Epidermal melanocyte (primary cell): ENCODE data around the gene DLGAP1.
A peak's percentile ranks its signal among the peaks of the same experiment; 100 is the strongest.
"Not testable (repeated sequence)": the region's sequence is repeated elsewhere in the genome, so short reads cannot be mapped to it uniquely, and the experiment has no call there.

Experiments used
- DNase-seq: peaks from one replicate; pipeline ENCODE4 v3.0.0; 2011; ENCODE audit warnings: low spot score; ENCODE audit not compliant: insufficient read length

Gene DLGAP1

DNA sequence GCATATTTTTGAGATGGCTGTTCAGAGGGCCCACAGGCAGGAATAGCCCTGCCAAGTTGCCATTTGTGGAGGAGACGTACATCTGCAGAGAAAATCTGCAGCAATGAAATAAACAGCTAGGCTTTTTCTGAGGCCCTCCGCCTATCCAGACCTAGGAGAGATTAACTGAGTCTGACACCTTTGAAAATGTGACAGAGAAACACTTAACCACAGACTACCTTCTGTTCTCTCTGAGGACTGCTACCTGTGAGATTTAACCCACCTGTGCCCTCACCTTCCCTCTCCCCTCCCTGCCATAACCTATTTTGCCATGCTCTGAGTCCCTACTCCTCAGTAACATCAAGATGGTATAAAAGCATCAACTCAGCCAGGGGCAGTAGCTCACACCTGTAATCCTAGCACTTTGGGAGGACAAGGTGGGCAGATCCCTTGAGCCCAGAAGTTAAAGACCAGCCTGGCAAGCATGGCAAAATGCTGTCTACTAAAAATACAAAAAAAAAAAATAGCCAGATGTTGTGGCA lies 844.9 kb downstream of the DLGAP1 start:
- no peak for DNase-seq

DNA sequence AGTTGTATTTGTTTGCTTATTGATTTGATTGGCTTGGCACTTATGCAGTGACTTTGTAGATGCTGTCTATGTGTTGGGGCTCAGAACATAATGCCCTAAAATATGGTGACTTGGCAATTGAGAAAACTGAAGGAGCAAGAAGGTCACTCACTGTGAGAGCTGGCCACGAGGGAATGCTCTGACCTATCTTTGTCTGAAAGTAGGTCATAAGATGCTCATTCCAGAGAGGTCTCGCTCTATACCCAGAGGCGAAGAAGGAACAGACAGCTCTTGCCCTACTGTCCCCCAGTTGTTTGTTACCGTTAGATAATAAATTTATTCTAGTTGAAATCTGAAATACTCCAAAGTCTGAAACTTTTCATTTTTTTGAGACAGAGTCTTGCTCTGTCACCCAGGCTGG lies 846.6 kb downstream of the DLGAP1 start:
- no peak for DNase-seq

DNA sequence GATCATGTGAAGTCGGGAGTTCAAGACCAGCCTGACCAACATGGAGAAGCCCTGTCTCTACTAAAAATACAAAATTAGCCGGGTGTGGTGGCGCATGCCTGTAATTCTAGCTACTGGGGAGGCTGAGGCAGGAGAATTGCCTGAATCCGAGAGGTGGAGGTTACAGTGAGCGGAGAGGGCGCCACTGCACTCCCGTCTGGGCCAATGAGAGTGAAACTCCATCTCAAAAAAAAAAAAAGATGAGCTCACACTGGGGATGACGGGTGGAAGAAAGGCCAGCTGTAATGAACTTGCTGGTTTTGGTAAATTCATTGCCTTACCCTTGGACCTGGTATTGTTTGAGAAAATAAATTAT lies 847.0 kb downstream of the DLGAP1 start:
- DNase-seq, result not testable (repeated sequence)

DNA sequence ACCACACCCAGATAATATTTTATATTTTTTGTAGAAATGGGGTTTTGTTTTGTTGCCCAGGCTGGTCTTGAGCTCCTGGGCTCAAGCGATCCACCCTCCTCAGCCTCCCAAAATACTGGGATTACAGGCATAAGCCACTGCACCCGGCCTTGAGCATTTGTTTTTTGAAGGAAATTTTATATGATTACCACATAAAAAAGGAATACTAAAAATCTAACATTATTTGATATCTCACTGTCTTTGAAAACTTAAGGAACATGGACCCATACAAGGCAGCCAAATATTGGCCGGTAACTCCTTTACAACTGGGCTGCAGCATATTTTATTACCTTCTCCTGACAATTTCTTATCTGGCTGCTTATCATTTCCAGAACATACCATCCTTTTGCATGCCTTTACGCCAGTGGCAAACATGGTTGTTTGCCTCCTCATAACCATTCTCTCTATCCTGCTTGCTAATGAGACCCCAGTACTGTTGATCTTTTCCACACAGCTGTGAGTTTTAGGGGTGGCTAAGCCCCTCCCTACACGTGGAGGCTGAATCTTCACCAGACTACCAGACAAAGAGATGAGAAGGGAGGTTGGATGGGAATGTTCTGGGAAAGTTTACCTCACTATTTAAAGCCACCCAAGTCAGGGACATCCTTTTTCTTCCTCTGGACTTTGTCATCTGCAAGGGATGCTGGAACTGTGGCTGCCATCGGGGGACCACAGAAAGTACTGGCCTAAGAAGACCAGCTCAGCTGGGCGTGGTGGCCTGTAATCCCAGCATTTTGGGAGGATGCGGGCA lies 847.6 kb downstream of the DLGAP1 start:
- DNase-seq, result no peak

DNA sequence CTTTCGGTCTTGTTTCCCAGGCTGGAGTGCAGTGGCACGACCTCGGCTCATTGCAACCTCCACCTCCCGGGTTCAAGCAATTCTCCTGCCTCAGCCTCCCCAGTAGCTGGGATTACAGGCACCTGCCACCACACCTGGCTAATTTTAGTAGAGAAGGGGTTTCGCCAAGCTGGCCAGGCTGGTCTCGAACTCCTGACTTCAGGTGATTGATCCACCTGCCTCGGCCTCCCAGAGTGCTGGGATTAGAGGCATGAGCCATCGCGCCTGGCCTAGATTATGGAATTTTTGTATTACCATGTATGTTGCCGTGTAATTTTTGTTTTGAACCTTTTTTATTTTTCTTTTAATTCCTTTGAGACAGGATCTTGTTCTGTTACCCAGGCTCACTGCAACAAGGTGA lies 848.2 kb downstream of the DLGAP1 start:
- not testable (repeated sequence) for DNase-seq

DNA sequence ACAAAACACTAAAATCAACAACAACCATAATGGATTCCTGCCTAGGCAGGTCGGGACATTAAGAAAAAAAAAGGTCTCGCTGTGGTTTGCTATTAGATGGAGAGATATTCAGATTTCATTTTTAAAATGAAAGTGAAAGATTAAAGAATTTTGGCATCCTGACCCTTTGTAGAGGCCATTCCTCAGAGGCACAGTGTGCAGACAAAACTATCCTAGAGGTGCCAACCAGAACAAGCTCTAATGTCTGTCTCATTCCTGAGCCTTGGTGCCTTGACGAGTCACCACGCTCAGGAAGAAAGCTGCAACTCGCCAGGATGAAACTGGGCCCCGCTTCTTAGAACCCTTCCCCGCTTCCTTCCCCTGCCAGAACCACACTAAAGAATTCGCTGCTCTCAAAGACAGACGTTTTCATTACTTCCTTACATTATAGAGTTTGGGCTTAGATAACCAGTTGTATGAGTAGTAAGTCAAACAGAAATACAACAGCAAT lies 849.1 kb downstream of the DLGAP1 start:
- DNase-seq, result no peak

DNA sequence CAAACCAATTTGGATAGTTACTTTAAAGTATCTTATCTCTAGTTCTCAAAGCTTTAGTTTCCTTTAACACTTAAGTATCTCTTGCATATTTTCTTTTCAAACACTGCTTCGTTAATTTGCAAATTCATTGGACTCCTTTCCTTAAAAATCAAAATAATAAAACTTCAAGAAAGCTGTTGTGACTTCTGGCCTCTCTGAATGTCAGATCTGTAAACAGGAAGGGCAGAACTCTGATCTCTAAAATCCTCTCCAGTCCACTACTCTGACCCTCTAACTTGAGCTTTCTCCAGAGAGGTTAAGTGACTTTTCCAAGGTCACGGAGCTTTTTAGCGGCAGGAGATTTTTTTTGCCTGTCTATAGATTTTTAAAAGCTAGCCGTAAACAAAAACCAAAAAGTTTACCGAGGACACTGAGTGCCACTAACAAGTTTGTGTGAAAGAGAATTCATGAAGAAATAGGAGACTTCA lies 849.6 kb downstream of the DLGAP1 start:
- no peak for DNase-seq

DNA sequence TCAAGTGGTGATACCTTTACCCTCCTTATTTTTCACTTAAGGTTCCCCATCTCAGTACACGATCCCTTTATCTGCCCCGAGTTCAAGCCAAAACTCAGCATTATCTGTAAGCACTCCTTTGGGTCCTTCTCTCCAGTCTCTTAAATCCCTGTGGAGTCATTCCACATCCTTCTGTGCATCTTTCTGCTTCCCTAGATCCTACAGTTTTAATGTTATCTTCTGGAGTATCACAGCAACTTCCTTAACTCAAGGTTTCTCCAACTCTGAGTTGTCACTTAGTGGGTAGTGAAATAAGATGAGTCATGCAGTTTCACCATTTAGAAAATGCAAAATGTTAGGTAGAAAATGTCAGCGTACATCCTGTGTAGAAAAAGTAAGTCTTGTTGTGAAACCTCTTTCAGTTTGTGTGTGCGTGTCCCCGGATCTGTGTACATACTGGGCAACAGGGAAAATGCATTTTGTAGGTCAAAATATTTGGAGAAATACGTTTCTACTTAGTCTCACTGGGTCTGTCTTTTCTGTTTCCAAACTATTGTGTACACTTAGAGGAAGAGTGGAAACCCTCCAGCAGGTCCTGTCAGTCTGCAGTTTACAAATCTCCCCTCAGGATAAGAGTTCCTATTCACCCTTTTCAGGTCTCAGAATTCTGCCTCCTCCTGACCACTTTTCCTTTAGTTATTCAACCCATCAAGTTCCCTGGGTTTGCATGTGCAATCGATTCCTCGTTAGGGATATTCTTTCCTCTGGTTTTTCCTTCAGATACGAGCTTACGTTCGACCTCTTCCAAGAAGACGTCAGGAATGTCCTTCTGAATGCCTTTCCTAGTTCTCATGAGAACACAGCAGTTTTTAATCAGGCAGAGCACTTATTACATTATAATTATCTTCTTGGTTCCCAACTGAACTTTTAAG lies 850.4 kb downstream of the DLGAP1 start:
- DNase-seq, result peak; percentile 43

DNA sequence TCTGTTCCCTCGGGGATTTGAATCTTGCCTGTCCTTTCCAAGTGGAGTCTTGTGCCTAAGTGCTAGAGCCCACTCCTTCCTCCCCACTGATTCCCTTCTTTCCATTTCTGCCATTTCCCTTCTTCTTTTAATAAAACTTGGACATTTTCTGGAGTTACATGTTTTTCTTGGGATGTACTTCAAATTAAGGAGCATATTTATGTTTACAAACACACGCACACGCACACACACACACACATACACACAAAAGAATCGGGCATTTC lies 850.9 kb downstream of the DLGAP1 start:
- no peak for DNase-seq

DNA sequence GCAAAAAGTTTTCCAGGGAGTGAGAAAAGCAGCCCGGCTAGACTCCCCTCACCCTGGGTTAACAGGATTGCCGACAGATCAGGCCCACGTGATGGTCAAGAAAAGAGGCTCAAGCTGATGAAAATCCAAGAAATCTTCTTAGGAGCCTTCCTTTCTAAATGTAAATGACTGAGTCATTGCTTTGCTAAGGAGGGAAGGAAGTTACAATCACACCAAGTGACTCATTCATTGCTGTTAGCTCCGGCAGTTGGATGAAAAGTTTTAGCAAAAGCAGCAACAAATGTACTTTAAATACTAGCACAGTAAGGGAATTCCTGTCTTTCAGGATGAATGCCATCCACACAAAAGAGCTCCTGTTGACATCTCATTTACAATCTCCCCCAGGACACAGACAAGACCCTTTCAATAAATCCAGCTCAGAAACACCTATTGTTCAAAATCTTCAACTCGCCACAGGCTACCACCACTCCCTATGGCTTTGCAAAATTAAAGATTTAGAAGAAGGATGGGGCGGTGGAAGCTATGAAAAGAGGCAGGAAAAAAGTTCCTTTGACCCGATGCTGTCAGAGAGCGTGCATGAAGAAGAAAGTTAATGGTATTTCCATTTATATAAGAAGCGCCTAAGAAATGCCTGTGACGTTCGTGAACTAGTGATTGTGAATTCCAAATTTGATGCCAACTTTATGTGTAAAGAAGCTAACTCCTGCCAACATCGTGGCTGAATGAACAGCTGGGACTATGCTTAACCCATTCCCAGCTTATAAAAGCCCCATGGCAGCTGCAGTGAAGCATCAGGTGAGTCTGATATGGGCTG lies 851.5 kb downstream of the DLGAP1 start:
- DNase-seq, result peak; percentile 48

DNA sequence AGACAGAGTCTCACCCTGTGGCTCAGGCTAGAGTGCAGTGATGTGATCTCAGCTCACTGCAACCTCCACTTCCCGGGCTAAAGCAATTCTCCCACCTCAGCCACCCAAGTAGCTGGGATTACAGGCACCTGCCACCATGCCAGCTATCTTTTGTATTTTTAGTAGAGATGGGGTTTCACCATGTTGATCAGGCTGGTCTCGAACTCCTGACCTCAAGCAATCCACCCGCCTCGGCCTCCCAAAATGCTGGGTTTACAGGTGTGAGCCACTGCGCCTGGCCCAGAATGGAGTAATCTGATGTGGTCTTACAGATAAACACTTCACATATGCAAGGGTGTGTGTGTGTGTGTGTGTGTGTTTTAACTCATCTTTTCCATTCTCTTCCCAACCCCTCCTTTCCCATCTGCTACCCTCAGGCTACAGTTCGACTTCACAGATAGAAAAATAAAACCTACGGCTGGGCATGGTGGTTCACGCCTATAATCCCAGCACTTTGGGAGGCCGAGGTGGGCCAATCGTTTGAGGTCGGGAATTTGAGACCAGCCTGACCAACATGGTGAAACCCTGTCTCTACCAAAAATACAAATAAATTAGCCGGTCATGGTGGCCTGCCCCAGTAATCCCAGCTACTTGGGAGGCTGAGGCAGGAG lies 853.9 kb downstream of the DLGAP1 start:
- DNase-seq, result not testable (repeated sequence)

DNA sequence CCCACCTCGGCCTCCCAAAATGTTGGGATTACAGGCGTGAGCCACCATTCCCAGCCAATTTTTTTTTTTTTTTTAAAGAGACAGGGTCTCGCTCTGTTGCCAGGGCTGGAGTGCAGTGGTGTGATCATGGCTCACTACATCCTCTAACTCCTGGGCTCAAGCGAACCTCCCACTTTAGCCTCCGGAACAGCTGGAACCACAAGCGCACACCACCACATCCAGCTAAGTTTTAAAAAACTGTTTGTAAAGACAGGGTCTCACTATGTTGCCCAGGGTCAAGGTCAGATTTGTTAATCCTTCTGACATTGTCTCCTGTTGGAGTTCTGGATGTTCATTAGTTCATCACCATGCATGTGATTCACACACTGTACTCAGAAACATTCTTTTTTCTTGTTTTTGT lies 855.2 kb downstream of the DLGAP1 start:
- no peak for DNase-seq

DNA sequence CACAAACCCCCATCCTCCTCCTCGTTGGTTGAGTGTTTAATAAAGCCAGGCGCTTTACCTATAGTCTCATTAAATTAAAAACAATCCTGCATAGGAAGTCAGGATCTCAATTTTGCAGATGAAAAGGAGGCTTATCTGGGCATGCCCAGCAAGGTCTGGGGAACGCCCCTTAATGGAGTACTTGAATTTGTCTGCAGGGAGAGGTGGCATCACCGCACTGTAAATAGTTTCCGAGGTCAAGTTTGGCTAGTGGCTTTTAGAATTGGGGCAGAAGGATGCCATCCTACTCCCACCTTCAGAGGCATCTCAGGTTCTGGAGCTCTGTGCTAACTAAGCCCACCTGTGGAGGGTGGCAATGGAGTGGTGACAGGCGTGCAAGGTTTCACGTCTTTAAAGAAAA lies 855.9 kb downstream of the DLGAP1 start:
- no peak for DNase-seq

DNA sequence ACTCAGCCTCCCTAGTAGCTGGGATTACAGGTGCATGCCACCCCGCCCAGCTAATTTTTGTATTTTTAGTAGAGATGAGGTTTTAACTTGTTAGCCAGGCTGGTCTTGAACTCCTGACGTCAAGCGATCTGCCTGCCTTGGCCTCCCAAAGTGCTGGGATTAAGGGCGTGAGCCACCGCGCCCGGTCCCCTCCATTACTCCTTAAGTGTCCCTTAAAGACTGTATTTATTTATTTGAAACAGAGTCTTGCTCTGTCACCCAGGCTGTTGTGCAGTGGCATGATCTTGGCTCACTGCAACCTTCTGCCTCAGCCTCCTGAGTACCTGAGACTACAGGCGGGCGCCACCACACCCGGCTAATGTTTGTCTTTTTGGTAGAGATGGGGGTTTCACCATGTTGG lies 856.5 kb downstream of the DLGAP1 start:
- no peak for DNase-seq

DNA sequence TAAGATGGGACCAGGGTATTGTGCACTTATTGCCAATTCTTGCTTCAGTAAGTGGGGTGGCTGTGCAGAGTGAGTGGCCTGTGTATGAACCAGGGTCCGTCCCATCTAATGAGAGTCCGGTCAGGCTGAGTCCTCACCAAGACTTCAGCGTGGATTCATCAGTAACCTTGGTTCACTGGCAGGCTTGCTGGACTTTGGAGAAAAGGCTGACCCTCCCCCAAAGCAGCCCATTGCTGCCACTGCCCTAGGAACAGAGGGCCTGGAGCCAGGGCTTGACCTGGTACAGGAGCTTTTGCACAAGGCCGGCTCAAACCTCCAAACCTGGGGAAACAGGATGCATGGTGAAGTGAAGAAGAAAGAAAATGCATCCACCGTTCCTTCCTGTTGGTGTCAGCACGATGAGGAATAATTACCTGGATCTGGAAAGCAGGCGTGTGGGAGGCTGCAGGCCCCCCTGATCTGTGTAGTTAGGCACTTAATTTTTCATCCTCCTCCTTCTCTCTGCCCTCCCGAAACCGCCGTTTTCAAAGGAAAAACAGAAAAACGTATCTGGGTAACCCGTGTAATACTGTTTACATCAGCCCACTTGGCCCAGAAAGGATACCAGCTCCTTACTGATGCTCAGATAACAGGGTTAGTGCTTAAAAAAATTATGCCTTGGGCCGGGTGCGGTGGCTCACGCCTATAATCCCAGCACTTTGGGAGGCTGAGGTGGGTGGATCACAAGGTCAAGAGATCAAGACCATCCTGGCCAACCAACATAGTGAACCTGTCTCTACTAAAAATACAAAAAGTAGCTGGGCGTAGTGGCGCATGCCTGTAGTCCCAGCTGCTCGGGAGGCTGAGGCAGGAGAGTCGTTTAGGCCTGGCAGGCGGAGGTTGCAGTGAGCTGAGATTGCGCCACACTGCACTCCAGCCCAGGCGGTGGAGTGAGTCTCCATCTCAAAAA lies 857.4 kb downstream of the DLGAP1 start:
- no peak for DNase-seq

DNA sequence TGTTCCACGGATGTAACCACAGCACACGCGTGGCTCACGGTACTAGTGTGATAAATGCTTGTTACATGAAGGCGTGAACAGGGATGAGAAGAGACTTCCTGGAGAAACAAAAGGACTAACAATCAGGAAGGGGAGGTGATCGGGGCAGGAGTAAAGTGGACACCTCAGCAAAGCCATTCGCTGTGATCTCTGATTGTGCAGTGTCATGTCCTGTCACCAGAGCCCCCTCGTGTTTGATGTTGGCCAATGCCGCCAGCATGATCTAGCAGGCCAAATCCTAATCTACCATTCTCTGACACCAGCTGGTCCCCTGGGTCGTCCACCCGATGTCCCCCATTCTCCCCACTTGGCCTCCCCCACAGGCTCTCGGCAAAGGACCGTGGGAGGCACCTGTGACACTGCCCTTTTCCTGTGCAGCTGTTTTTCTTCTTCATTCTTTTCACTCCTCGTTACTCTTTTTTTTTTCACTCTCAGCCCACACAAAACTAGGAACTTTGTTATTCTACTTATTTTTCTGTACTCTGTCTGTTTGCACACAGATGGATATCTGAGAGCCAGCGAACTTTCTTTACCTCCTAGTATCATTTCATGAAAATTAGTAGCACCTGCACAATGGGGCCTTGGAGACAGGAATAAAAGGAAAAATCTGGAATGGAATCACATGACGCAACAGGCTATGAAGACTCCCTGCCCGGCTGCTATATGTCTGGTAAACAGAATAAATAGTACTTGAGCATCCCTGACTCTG lies 858.3 kb downstream of the DLGAP1 start:
- DNase-seq, result no peak

DNA sequence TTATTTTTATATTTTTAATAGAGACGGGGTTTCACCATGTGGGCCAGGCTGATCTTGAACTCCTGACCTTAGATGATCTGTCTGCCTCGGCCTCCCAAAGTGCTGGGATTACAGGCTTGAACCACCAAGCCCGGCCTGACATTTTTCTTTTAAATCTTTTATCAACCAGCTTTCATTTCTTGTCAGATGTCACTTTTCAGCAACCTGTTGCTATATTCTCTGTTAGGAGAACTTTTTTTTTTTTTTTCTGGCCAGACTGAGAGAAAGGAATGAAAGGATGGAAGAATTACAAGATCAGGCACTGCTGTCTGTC lies 858.8 kb downstream of the DLGAP1 start:
- no peak for DNase-seq

DNA sequence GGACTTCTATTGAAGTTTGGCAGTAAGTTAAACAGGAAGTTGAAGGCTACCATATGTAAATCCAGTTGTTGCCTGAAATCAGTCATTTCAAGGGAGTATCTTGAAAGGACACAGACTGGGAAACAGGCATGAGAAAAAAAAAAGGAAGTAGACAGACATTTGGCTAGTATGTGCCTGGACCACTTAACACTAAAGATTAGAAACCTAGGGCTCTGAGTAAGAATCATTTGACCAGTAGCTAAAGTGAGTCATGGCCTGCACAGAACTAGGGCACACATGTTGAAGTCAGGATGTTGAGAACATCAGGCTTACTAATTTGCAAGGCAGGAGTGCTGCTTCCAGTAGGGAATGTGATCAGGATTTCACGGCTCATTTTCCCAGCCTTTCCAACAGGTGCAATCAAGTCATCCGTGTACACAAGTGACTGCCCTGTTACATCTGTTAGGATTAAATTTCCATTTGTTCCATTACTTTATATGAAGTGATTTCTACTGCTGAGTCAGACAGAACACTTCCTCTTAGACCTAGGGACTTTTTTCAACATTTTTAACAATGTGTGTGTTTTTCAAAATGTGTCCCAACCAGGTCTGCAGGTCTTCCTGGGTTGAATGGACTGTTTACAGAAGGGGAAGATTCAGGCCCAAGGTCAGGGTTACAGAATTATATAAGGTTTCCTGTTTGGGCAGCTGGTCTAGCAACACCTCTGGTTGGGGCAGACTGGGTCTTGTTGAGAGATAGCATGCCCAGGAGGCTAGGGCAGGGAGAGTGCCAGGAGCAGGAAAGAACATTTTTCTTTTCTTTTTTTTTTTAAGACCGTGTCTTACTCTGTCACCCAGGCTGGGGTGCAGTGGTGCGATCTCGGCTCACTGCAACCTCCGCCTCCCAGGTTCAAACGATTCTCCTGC lies 859.5 kb downstream of the DLGAP1 start:
- DNase-seq, result no peak
